ENCODE results near the gene B3GAT3. TPM values are rescaled to one million over a fixed set of nuclear protein-coding genes. Genes with fewer than 3 reads are reported as not detected.

B3GAT3 gene
- total RNA-seq, 2 donors from 2014 or later = 57.0 to 75.3 TPM

DNA sequence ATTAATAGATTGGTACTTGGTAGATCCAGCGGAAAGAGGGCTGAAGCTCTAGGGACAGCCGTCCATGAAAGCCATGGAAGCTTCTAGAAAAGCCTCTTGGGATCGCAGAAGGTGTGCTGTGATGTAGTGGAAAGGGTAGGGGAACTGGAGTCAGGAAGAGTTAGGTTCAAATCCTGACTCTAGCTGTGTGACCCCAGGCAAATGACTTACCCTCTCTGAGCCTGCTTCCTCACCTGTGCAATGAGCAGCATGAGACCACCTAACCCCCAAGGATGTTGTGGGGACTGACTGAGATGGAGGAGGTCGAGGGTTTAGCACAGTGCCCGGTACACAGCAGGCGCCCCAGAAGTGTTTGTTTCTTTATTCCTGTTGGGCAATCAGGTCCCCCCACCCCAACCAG is 11.4 kb downstream of the B3GAT3 start:
- intact Hi-C loops (cut with DNase I) = loop anchor here (5.0 kb wide), 1 partner anchor 63 kb away; the partner anchor contains the start of gene AHNAK
- WGBS = 93% methylated on average over 6 of the region's 6 CpGs
- no peak for DNase-seq (ENCODE audit: low spot score)
- no peak overlapping the region for H3K27ac ChIP-seq
- H3K4me3 ChIP-seq = no peak overlapping the region
- no peaks in the 10 kb centered on the region for H3K27me3 ChIP-seq (replicated peaks; ENCODE audit: insufficient read depth)
- H3K36me3 ChIP-seq = no peaks in the 10 kb centered on the region
- peaks cover 3% of the 10 kb centered on the region for H3K4me1 ChIP-seq (replicated peaks)
- no peak for TF ChIP-seq CTCF (IDR thresholded peaks at IDR 0.05)
- no peak for TF ChIP-seq POLR2A (IDR thresholded peaks at IDR 0.05)
- TF ChIP-seq POLR2AphosphoS5 (IDR thresholded peaks at IDR 0.05) = no peak
- no peaks in the 10 kb centered on the region for H3K9me3 ChIP-seq

DNA sequence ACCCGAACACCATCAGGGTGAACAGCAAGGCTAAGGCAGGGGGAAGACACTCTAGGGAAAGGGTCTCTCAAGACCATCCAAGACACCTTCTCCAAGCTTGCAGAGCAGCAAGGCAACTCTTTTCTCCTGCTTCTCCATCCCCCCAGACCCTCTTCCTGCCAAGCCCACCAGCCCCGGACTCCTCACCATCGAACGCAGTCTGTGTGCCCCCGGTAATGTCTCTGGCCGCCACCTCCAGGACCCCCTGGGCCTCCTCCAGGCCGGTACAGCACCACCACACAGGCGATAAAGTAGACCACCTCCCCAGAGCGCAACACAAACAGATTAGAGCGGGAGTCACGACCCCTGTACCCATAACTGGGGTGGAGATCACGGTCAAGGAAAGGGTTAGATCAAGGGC is 13.0 kb downstream of the B3GAT3 start:
- WGBS = 88% methylated on average over 12 of the region's 12 CpGs
- no peak overlapping the region for H3K4me3 ChIP-seq
- no peak for TF ChIP-seq POLR2A (IDR thresholded peaks at IDR 0.05)
- TF ChIP-seq CTCF (IDR thresholded peaks at IDR 0.05) = no peak
- TF ChIP-seq POLR2AphosphoS5 (IDR thresholded peaks at IDR 0.05) = no peak
- no peaks in the 10 kb centered on the region for H3K36me3 ChIP-seq
- no peak for DNase-seq (ENCODE audit: low spot score)
- H3K27me3 ChIP-seq (replicated peaks; ENCODE audit: insufficient read depth) = no peaks in the 10 kb centered on the region
- peaks cover 3% of the 10 kb centered on the region for H3K4me1 ChIP-seq (replicated peaks)
- intact Hi-C loops (cut with DNase I) = no loop called here
- H3K27ac ChIP-seq = no peak overlapping the region
- H3K9me3 ChIP-seq = no peaks in the 10 kb centered on the region

DNA sequence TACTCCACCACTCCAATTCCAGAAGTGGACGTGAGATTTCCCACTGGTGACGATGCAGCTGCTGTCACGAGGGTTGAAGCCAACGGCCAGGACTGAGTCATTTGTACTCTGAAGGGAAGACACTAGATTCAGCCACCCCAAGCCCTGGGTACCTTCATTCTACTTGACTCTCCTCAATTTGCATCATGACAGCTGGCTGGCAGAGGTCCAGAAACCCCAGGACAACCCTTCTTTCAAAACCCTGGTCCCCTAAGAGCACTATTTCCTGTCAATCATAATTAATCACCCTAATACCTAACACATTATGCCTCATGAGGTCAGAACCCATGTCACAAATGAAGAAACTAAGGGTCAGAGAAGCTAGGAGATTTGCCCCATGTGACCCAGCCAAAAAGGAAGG is 14.1 kb downstream of the B3GAT3 start:
- 86% methylated on average over 4 of the region's 4 CpGs for WGBS
- H3K36me3 ChIP-seq = no peaks in the 10 kb centered on the region
- H3K27ac ChIP-seq = no peak overlapping the region
- H3K9me3 ChIP-seq = no peaks in the 10 kb centered on the region
- no peak for TF ChIP-seq POLR2A (IDR thresholded peaks at IDR 0.05)
- TF ChIP-seq POLR2AphosphoS5 (IDR thresholded peaks at IDR 0.05) = no peak
- TF ChIP-seq CTCF (IDR thresholded peaks at IDR 0.05) = no peak
- intact Hi-C loops (cut with DNase I) = no loop called here
- no peak overlapping the region for H3K4me3 ChIP-seq
- DNase-seq (ENCODE audit: low spot score) = no peak
- H3K4me1 ChIP-seq (replicated peaks) = peaks cover 3% of the 10 kb centered on the region
- no peaks in the 10 kb centered on the region for H3K27me3 ChIP-seq (replicated peaks; ENCODE audit: insufficient read depth)

DNA sequence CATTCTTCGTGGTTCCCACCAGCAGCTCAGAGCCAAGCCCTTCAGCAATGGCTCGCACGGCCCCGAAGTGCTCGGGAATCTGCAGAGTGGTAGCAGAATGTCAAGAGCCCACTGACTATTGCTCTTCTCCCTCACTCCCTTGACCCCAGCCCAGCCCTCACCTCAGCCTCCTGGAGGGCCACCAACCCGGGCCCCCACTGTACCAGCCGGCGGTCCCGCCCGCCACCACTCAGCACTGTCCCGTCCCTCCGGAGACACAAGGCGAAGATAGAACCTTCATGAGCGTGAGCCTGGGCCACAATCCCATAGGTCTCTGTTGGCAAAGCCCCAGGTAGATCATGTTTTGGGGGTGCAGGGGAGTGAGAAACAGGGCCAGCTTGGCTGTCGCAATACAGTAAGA is 15.9 kb downstream of the B3GAT3 start:
- 93% methylated on average over 15 of the region's 15 CpGs for WGBS
- Histone ChIP-seq H3K27ac (no peak overlapping the region), H3K27me3 (replicated peaks; ENCODE audit: insufficient read depth) (no peaks in the 10 kb centered on the region), H3K4me1 (replicated peaks) (peaks cover 2% of the 10 kb centered on the region), H3K9me3 (no peaks in the 10 kb centered on the region), H3K4me3 (no peak overlapping the region), H3K36me3 (no peaks in the 10 kb centered on the region)
- TF ChIP-seq POLR2A (IDR thresholded peaks at IDR 0.05) = no peak
- TF ChIP-seq POLR2AphosphoS5 (IDR thresholded peaks at IDR 0.05) = no peak
- no peak for TF ChIP-seq CTCF (IDR thresholded peaks at IDR 0.05)
- no peak for DNase-seq (ENCODE audit: low spot score)
- intact Hi-C loops (cut with DNase I) = no loop called here

DNA sequence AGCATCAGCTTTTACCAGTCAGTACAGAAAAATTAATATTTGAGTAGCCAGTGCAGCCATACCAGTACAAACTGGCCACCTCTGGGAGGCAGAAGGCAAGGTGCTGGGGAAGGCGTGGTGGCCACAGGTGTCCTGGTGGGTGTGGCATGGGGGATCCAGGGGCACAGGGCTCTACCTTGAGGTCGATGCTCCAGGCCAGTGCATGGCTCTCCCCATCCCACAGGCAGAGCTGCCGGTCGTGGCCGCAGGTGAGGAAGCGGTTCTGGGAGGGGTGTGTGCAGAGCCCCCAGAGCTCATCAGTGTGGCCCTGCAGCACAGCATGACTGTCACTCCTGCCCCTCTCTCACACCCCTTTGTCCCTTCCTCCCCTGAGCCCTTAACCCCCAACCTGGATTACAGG is 16.3 kb downstream of the B3GAT3 start:
- no peak for TF ChIP-seq CTCF (IDR thresholded peaks at IDR 0.05)
- no peak for TF ChIP-seq POLR2AphosphoS5 (IDR thresholded peaks at IDR 0.05)
- no peak for TF ChIP-seq POLR2A (IDR thresholded peaks at IDR 0.05)
- WGBS = 87% methylated on average over 6 of the region's 6 CpGs
- intact Hi-C loops (cut with DNase I) = no loop called here
- Histone ChIP-seq H3K36me3 (no peaks in the 10 kb centered on the region), H3K4me3 (no peak overlapping the region), H3K9me3 (no peaks in the 10 kb centered on the region), H3K4me1 (replicated peaks) (no peaks in the 10 kb centered on the region), H3K27me3 (replicated peaks; ENCODE audit: insufficient read depth) (no peaks in the 10 kb centered on the region), H3K27ac (no peak overlapping the region)
- DNase-seq (ENCODE audit: low spot score) = no peak

Data from prostate gland (tissue), 2 donors.